Trophoblast cell (in vitro differentiated cells and primary cell): Measurements from ENCODE around the gene SMDT1.
"Not testable (repeated sequence)": the region's sequence is repeated elsewhere in the genome, so short reads cannot be mapped to it uniquely, and the experiment has no call there.

ENCODE experiments used
- DNase-seq, 2 donors: peaks; one replicate each; pipeline ENCODE4 v3.0.0-alpha.2; 2016
- H2AFZ ChIP-seq: 2 replicates; pipeline ENCODE4 v1.6.1; 2013; ENCODE audit warnings: low read length, moderate library complexity, mild to moderate bottlenecking; ENCODE audit not compliant: insufficient read depth, poor library complexity
- H2AK5ac ChIP-seq: 2 replicates; pipeline ENCODE4 v1.6.1; 2013; ENCODE audit warnings: mild to moderate bottlenecking, low read length
- H2BK120ac ChIP-seq: 2 replicates; pipeline ENCODE4 v1.6.1; 2013; ENCODE audit warnings: low read length, mild to moderate bottlenecking, moderate library complexity; ENCODE audit not compliant: insufficient read depth, poor library complexity
- H2BK12ac ChIP-seq: 2 replicates; pipeline ENCODE4 v1.6.1; 2013; ENCODE audit warnings: mild to moderate bottlenecking, low read length, moderate library complexity
- H2BK5ac ChIP-seq: 2 replicates; pipeline ENCODE4 v1.6.1; 2013; ENCODE audit warnings: low read length, low read depth, moderate library complexity, mild to moderate bottlenecking; ENCODE audit not compliant: poor library complexity
- H3K14ac ChIP-seq: 2 replicates; pipeline ENCODE4 v1.6.1; 2013; ENCODE audit warnings: mild to moderate bottlenecking, low read length
- H3K18ac ChIP-seq: 2 replicates; pipeline ENCODE4 v1.6.1; 2013; ENCODE audit warnings: mild to moderate bottlenecking, low read length
- H3K23ac ChIP-seq: 2 replicates; pipeline ENCODE4 v1.6.1; 2013; ENCODE audit warnings: low read length
- H3K27ac ChIP-seq: 2 replicates; pipeline ENCODE4 v1.5.1; 2013; ENCODE audit warnings: low read depth, mild to moderate bottlenecking, inconsistent platforms, low read length, moderate library complexity
- H3K27me3 ChIP-seq: 2 replicates; pipeline ENCODE4 v1.6.1; 2013; ENCODE audit warnings: inconsistent platforms, mild to moderate bottlenecking, low read length, moderate library complexity; ENCODE audit not compliant: insufficient read depth
- H3K36me3 ChIP-seq, 2 experiments: 1 replicate in 1 of 2; 2 replicates in 1 of 2; pipeline ENCODE4 v1.6.1; 2013; ENCODE audit warnings: low read length in 2 of 2, mild to moderate bottlenecking in 2 of 2, moderate library complexity in 1 of 2; ENCODE audit not compliant: insufficient read depth in 2 of 2, control insufficient read depth in 1 of 2
- H3K4ac ChIP-seq: 2 replicates; pipeline ENCODE4 v1.6.1; 2013; ENCODE audit warnings: low read depth, mild to moderate bottlenecking, low read length, moderate library complexity
- H3K4me1 ChIP-seq, 2 experiments: 1 replicate in 1 of 2; 2 replicates in 1 of 2; pipeline ENCODE4 v1.6.1; 2013; ENCODE audit warnings: low read length in 2 of 2, mild to moderate bottlenecking in 2 of 2, moderate library complexity in 1 of 2; ENCODE audit not compliant: insufficient read depth in 2 of 2, control insufficient read depth in 1 of 2
- H3K4me2 ChIP-seq: 2 replicates; pipeline ENCODE4 v1.6.1; 2013; ENCODE audit warnings: inconsistent platforms, mild to moderate bottlenecking, low read length, moderate library complexity
- H3K4me3 ChIP-seq: 2 replicates; pipeline ENCODE4 v1.5.1; 2013; ENCODE audit warnings: mild to moderate bottlenecking, low read depth, low read length, inconsistent platforms
- H3K79me1 ChIP-seq: one replicate; pipeline ENCODE4 v1.6.1; 2013; ENCODE audit warnings: low read length
- H3K79me2 ChIP-seq: 2 replicates; pipeline ENCODE4 v1.6.1; 2013; ENCODE audit warnings: low read length, mild to moderate bottlenecking; ENCODE audit not compliant: control insufficient read depth, insufficient read depth, poor library complexity
- H3K9ac ChIP-seq: 2 replicates; pipeline ENCODE4 v1.6.1; 2013; ENCODE audit warnings: mild to moderate bottlenecking, low read length
- H3K9me3 ChIP-seq: 2 replicates; pipeline ENCODE4 v1.6.1; 2013; ENCODE audit warnings: low read depth, mild to moderate bottlenecking, control low read depth, inconsistent platforms, low read length; ENCODE audit not compliant: insufficient read depth
- H4K12ac ChIP-seq: 2 replicates; pipeline ENCODE4 v1.6.1; 2013; ENCODE audit warnings: low read depth, mild to moderate bottlenecking, low read length, moderate library complexity
- H4K8ac ChIP-seq: 2 replicates; pipeline ENCODE4 v1.6.1; 2013; ENCODE audit warnings: low read depth, mild to moderate bottlenecking, low read length, moderate library complexity
- H4K91ac ChIP-seq: one replicate; pipeline ENCODE4 v1.6.1; 2013; ENCODE audit warnings: low read depth, mild to moderate bottlenecking, low read length, moderate library complexity
- WGBS: extraction: QIAGEN DNeasy Blood & Tissue Kit; methylation state at CpG from one replicate; pipeline ENCODE4 v1.1.7; 2013; ENCODE audit warnings: missing lambda C conversion rate; ENCODE audit not compliant: insufficient read length, insufficient coverage; ENCODE audit errors: extremely low coverage; 5-methylcytosine and 5-hydroxymethylcytosine counted together

The SMDT1 gene

DNA sequence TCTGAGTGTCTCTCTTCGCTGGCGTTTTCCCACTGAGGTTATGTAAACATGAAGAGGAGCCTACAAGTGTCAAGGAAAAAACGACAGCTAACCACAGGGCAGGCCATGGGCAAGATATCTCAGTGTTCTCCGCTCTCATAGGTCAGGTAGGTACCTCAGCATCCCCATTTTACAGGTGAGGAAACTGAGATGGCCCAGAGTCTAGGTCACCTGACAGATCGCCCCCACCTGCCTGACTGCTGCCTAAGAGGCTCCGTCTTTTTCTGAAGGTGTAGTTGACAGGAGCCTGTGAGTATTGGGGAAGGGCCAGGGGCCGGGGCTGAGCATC lies 11.9 kb downstream of the SMDT1 start:
- H2BK12ac ChIP-seq = no peak overlapping the region
- no peak overlapping the region for H2BK120ac ChIP-seq
- peak overlapping the region; percentile 37 for H4K12ac ChIP-seq
- no peak overlapping the region for H4K8ac ChIP-seq
- WGBS = no CpG with 5 or more reads among the region's 7 CpGs
- peak overlapping the region; percentile 74 for H3K9ac ChIP-seq
- H3K36me3 ChIP-seq = peaks cover 1 to 4% of the 10 kb centered on the region in 2 experiments
- H3K27ac ChIP-seq = no peak overlapping the region
- no peak overlapping the region for H2AFZ ChIP-seq
- no peak overlapping the region for H2BK5ac ChIP-seq
- no peaks in the 10 kb centered on the region for H3K79me1 ChIP-seq
- peaks cover 5 to 6% of the 10 kb centered on the region in 2 experiments for H3K4me1 ChIP-seq
- H4K91ac ChIP-seq = no peak overlapping the region
- H3K14ac ChIP-seq = no peak overlapping the region
- peaks cover 6% of the 10 kb centered on the region for H3K79me2 ChIP-seq
- H2AK5ac ChIP-seq = no peak overlapping the region
- no peak overlapping the region for H3K23ac ChIP-seq
- no peak overlapping the region for H3K18ac ChIP-seq
- H3K27me3 ChIP-seq = no peaks in the 10 kb centered on the region
- peaks cover 2% of the 10 kb centered on the region for H3K9me3 ChIP-seq
- no peak for DNase-seq
- H3K4me3 ChIP-seq = no peak overlapping the region
- no peak overlapping the region for H3K4ac ChIP-seq
- H3K4me2 ChIP-seq = peak overlapping the region; percentile 97

DNA sequence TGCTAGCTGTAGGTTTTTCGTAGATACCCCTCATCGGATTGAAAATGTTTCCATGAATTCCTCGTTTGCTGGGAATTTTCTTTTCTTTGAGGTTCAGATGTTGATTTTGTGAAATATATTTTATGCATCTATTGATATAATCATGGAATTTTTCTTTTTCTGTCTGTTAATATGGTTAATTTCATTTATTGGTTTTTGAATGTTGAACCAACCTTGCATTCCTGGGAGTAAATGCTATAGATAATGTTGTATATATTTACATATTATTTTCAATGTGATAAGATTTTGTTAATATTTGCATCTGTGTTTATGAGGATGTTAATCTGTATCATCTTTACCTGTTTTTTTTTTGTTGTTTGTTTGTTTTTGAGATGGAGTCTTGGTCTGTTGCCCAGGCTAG lies 21.7 kb downstream of the SMDT1 start:
- no peaks in the 10 kb centered on the region for H3K4me1 ChIP-seq
- H3K27me3 ChIP-seq = no peaks in the 10 kb centered on the region
- no peak overlapping the region for H2BK120ac ChIP-seq
- H4K8ac ChIP-seq = no peak overlapping the region
- H3K9me3 ChIP-seq = peaks cover 15% of the 10 kb centered on the region
- H3K79me2 ChIP-seq = no peaks in the 10 kb centered on the region
- H2BK5ac ChIP-seq = no peak overlapping the region
- no peak for DNase-seq
- H4K91ac ChIP-seq = no peak overlapping the region
- H3K9ac ChIP-seq = no peak overlapping the region
- H2AK5ac ChIP-seq = no peak overlapping the region
- H3K4me2 ChIP-seq = no peak overlapping the region
- no peaks in the 10 kb centered on the region for H3K36me3 ChIP-seq
- H2BK12ac ChIP-seq = no peak overlapping the region
- H3K27ac ChIP-seq = no peak overlapping the region
- no peak overlapping the region for H3K23ac ChIP-seq
- no peaks in the 10 kb centered on the region for H3K79me1 ChIP-seq
- no peak overlapping the region for H3K4me3 ChIP-seq
- no peak overlapping the region for H4K12ac ChIP-seq
- WGBS = no CpG with 5 or more reads among the region's 3 CpGs
- no peak overlapping the region for H2AFZ ChIP-seq
- no peak overlapping the region for H3K4ac ChIP-seq
- no peak overlapping the region for H3K18ac ChIP-seq
- H3K14ac ChIP-seq = no peak overlapping the region

DNA sequence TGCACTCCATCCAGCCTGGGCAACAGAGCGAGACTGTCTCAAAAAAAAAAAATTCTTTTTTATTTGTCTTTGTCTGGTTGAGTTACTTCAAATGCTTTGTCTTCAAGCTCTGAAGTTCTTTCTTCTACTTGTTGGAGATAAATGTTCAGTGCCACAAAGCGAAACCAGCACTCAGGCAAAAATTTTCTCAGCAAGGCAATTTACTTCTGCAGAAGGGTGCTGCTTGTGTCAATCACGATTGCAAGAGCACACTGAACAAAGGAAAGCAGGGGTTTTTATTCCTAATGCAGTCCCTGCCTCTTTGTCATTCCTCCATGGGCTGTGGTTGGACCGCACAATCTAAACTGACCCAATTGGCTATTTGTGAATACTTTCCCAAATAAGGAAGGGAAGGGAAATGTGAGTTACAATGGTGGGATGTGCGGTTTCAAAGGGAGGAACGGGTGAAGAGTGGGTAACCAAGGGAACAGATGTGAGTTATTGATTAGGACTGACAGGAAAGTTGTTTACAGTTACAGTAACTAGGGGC lies 24.9 kb downstream of the SMDT1 start:
- H2AFZ ChIP-seq, H3K14ac ChIP-seq, H4K91ac ChIP-seq, H3K79me1 ChIP-seq, H3K23ac ChIP-seq, H3K79me2 ChIP-seq, H2BK120ac ChIP-seq, H3K18ac ChIP-seq, H2BK5ac ChIP-seq, H3K27me3 ChIP-seq, H3K4ac ChIP-seq, H4K12ac ChIP-seq, DNase-seq, H4K8ac ChIP-seq, H2AK5ac ChIP-seq, H3K9ac ChIP-seq, H3K4me2 ChIP-seq, H3K36me3 ChIP-seq, H3K4me3 ChIP-seq, H3K4me1 ChIP-seq, H3K27ac ChIP-seq, H2BK12ac ChIP-seq: not testable (repeated sequence)
- peaks cover 15% of the 10 kb centered on the region for H3K9me3 ChIP-seq
- WGBS = no CpG with 5 or more reads among the region's 6 CpGs

DNA sequence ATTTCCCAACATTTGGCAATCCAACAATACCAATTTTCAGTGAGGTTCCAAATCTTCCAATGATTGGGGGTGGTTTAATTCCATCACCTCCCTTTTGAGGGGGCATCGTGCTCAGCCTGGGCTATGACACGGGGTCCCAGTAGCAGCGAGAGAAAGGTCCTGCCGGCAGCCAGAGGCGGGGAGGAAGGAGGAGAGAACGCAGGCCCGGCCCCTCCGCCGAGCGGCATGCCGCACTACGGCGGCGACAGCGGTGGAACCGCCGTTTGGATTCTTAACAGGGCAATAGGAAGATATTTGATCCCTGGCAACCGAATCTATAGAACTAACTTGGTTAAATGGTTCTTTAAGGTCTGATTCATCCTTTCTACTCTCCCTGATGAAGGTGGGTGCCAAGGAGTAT lies 29.3 kb downstream of the SMDT1 start:
- Histone ChIP-seq H3K23ac (no peak overlapping the region), H3K4me3 (no peak overlapping the region), H4K91ac (no peak overlapping the region), H3K79me2 (no peaks in the 10 kb centered on the region), H3K27ac (no peak overlapping the region), H4K12ac (no peak overlapping the region), H2BK12ac (no peak overlapping the region), H2AFZ (no peak overlapping the region), H3K4me2 (no peak overlapping the region), H3K4ac (no peak overlapping the region), H2BK120ac (no peak overlapping the region), H3K14ac (no peak overlapping the region), H3K36me3 (no peaks in the 10 kb centered on the region), H3K79me1 (no peaks in the 10 kb centered on the region), H3K9me3 (peaks cover 9% of the 10 kb centered on the region), H3K27me3 (no peaks in the 10 kb centered on the region), H3K9ac (no peak overlapping the region), H2BK5ac (no peak overlapping the region), H2AK5ac (no peak overlapping the region), H4K8ac (no peak overlapping the region), H3K18ac (no peak overlapping the region), H3K4me1 (no peaks in the 10 kb centered on the region)
- DNase-seq = no peak
- no CpG with 5 or more reads among the region's 18 CpGs for WGBS
